ENCODE data around the gene EVX2.

Gene EVX2

GRCh38 chr2:176106581-176107539 lies 23.1 kb upstream of the EVX2 start, which contains the start of gene HOXD11:
HOXD11 (plus strand) TSS chr2:176107280; CDS start chr2:176107356, 76 bp downstream.
- DNase-seq = no peak

- DNase-seq = no peak
These were observed 22.2 kb upstream of the EVX2 start for GRCh38 chr2:176105730-176106580.

GRCh38 chr2:176105078-176105729 lies 21.4 kb upstream of the EVX2 start:
- DNase-seq = no peak

GRCh38 chr2:176104316-176105077 lies 20.7 kb upstream of the EVX2 start:
- DNase-seq = no peak

DNA sequence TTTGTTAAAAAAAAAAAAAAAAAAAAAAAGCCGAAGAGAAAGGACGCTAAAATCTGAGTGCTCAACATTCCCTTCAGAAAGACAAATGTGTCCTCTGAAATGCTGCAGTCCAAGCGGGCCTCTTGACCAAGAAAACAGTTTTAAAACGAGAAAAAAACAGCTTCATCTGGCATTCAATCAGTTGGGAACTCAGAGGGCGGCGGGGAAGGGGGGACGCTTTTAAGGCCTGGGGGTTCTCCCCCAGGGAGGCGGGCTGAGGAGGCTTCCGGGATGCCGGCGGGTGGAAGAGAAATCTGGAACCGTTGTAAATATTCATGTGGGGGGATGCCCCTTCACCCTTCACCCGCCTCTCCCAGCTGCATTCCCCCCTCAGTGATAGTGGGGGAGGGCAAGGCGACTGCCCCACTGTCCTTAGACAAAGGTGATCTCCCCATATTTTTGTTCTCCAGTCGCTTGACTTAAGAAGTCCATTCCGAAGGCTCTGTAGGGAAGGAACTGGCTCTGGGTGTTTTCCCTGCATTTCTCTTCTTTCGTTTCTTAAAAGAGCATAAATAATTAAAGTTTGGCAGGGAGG lies 20.1 kb upstream of the EVX2 start:
- no peak for DNase-seq

GRCh38 chr2:176103194-176103593 lies 19.4 kb upstream of the EVX2 start:
- no peak for DNase-seq

GRCh38 chr2:176102309-176102866 lies 18.6 kb upstream of the EVX2 start:
- no peak for DNase-seq

DNA sequence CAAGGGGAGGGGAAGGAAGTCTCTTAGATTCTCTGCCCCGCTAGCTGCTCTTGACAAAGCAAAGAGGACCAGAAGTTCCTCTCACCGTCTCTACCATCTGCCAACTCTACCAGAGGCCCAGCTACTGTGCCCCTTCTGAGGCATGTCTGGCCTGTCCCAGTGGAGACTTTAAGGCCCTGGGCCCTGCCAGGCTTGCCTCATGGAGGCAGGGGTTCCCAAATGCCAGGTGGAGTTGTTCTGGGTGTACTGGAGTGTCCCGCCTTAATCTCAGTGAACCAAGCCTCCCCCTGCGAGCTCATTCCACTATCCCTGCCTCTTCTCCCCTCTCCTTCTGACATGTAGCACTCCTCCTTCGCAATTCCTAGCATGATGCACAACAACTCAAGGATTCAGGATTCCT lies 18.1 kb upstream of the EVX2 start:
- no peak for DNase-seq

DNA sequence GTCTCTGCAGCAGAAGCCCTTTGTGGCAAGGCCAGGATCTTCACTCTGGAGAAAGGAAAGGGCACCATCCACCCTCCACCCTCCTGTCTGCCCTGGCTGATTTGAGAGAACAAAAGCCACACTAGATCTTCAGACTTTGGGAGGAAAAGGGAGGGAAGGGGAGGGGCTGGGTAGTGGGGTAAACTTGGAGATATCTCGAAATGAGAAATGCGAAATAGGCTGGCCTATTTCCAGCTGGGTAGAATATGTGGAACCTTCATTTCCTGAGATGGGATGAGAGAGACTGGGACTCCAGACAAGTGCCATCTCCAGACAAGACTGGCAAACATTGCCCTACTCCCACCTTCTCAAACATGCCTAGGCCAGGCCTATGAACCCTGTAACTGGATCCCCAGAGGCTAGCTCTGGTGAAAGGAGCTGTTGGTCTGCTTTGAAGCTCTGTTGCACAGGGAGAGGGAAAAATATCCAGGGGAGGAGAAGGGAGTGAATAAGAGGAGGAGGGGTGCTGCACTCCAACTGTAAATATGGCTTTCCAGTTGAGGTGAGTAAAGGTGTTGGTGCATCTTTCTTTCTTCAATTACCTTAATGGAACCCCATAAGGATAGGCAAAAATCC lies 17.6 kb upstream of the EVX2 start:
- no peak for DNase-seq

- DNase-seq = no peak
These were observed 16.9 kb upstream of the EVX2 start for GRCh38 chr2:176100547-176101140.

- no peak for DNase-seq
These were observed 16.2 kb upstream of the EVX2 start, which contains the start of gene HOXD12 for GRCh38 chr2:176099728-176100546. HOXD12 (plus strand) TSS chr2:176099795; CDS start chr2:176099802, 7 bp downstream.

- DNase-seq = no peak
These were observed 15.5 kb upstream of the EVX2 start for GRCh38 chr2:176099159-176099727.

- no peak for DNase-seq
These were observed 14.8 kb upstream of the EVX2 start for GRCh38 chr2:176098366-176099158.

DNA sequence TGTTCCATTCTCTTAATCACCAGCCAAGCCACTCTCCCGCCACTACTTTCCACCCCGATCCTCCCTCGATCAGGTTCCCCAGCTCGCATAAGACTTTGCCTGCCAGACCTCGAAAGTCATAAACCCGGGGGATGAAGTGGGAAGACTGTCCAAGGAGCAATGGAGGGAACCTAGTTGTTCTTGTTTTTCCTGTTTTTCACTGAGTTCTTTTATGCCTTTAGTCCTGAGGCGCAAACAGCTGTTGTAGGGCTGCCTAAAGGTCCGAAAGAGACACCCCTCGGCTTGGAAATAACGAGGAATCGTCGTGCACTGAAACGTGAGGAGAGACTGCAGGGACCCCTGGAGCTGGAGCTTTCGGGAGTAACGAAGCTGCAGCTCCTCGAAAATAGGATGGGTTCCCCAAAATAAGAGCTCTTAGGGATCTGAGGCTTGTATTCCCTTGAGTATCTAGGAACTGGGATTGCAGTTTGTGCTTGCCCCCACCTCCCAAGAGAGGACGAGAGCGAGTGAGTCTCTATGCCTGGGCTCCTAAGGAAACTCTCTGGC lies 14.1 kb upstream of the EVX2 start:
- DNase-seq = no peak

GRCh38 chr2:176096986-176097819 lies 13.4 kb upstream of the EVX2 start:
- DNase-seq = peak; percentile 37

DNA sequence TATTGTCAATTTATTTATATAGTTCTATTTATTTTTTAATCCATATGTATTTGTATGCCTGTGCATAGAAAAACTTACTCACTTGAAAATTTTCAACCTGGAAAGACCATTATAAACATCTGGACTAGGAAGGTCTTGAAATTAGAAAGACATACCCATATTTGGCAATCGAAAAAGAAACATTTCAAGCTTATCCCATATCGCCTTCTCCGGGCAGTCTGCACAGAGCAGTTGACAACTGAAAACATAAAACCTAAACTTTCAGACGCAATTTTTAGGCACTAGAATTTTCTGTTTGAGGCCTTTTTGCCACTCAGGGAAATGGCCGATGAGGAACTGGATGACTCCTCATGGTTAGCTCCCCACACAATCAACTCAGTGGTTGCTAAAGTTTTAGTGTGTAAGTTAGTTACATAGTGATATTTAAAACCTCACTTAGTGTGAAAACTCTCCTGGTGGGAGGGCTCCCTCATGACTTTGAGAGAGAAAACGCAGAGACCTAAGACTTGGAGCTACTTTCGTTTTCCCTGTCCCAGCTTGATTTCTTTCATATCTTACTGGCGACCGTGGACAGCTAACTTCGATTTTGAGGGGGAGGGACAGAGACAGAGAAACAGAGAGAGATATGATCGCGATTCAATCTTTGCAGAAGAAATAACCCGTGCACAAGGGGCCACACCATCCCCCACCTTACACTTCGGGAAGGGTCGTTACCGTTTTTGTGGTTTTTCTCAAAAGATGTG lies 12.7 kb upstream of the EVX2 start:
- no peak for DNase-seq
